ENCODE measurements around the gene TAF6L.
"Not testable (repeated sequence)": the region's sequence is repeated elsewhere in the genome, so short reads cannot be mapped to it uniquely, and the experiment has no call there.

Gene TAF6L

GRCh38 chr11:62805961-62806441, 34.8 kb downstream of the TAF6L start:
- DNase-seq (ENCODE audit: low read depth) = no peak

- no peak for DNase-seq (ENCODE audit: low read depth)
Observed at GRCh38 chr11:62806611-62807121, 35.5 kb downstream of the TAF6L start.

GRCh38 chr11:62810748-62811147, 39.6 kb downstream of the TAF6L start:
- DNase-seq (ENCODE audit: low read depth) = no peak

GRCh38 chr11:62811659-62812058, 40.5 kb downstream of the TAF6L start:
- no peak for DNase-seq (ENCODE audit: low read depth)

- DNase-seq (ENCODE audit: low read depth) = no peak
Observed at GRCh38 chr11:62816557-62816956, 45.4 kb downstream of the TAF6L start.

- DNase-seq (ENCODE audit: low read depth) = no peak
Observed at GRCh38 chr11:62817129-62817528, 45.9 kb downstream of the TAF6L start.

GRCh38 chr11:62823677-62824076, 52.5 kb downstream of the TAF6L start:
- DNase-seq (ENCODE audit: low read depth) = no peak

GRCh38 chr11:62828130-62828529, 56.9 kb downstream of the TAF6L start:
- DNase-seq (ENCODE audit: low read depth) = not testable (repeated sequence)

GRCh38 chr11:62830904-62831519, 59.8 kb downstream of the TAF6L start:
- DNase-seq (ENCODE audit: low read depth) = no peak

- DNase-seq (ENCODE audit: low read depth) = peak; percentile 99
Observed at GRCh38 chr11:62831520-62832335, 60.5 kb downstream of the TAF6L start, which contains the start of gene STX5. TSS of gene STX5 (minus strand) at chr11:62832051. CDS start at chr11:62831243, 808 bp downstream.

GRCh38 chr11:62832336-62833234, 61.4 kb downstream of the TAF6L start, which contains the start of gene TEX54:
TSS of gene TEX54 (minus strand) at chr11:62832841.
- DNase-seq (ENCODE audit: low read depth) = no peak

GRCh38 chr11:62835336-62835735, 64.1 kb downstream of the TAF6L start:
- no peak for DNase-seq (ENCODE audit: low read depth)

Data from stimulated activated CD8-positive, alpha-beta memory T cell treated with anti-CD3 and anti-CD28 coated beads, Interleukin-4, amount 100 ng/mL, for 24 hours (primary cell).